IPS DF 6.9 (cell line): ENCODE measurements around the gene RPRML.
"Not testable (repeated sequence)": the region's sequence is repeated elsewhere in the genome, so short reads cannot be mapped to it uniquely, and the experiment has no call there.

ENCODE experiments used
- DNase-seq: peaks from one replicate; pipeline ENCODE4 v3.0.0-alpha.2; 2013; ENCODE audit warnings: low read depth, low spot score
- H3K27ac ChIP-seq: one replicate; pipeline ENCODE4 v1.5.1; 2013; ENCODE audit warnings: low read length, control low read depth
- H3K27me3 ChIP-seq: 2 replicates; pipeline ENCODE4 v1.6.1; 2013; ENCODE audit warnings: mild to moderate bottlenecking, low read length; ENCODE audit not compliant: control insufficient read depth, insufficient read depth
- H3K36me3 ChIP-seq: 2 replicates; pipeline ENCODE4 v1.6.1; 2013; ENCODE audit warnings: low read length; ENCODE audit not compliant: control insufficient read depth, insufficient read depth
- H3K4me1 ChIP-seq: 2 replicates; pipeline ENCODE4 v1.6.1; 2013; ENCODE audit warnings: low read length; ENCODE audit not compliant: control insufficient read depth, insufficient read depth
- H3K4me3 ChIP-seq: 2 replicates; pipeline ENCODE4 v1.5.1; 2013; ENCODE audit warnings: mild to moderate bottlenecking, low read length
- H3K9me3 ChIP-seq: 2 replicates; pipeline ENCODE4 v1.6.1; 2013; ENCODE audit warnings: low read length, inconsistent platforms; ENCODE audit not compliant: control insufficient read depth, insufficient read depth
- WGBS: extraction: QIAGEN DNeasy Blood & Tissue Kit; methylation state at CpG from one replicate; pipeline ENCODE4 v1.1.7; 2013; ENCODE audit warnings: mixed read lengths, missing lambda C conversion rate; ENCODE audit not compliant: insufficient read length, insufficient coverage; 5-methylcytosine and 5-hydroxymethylcytosine counted together

Gene RPRML

DNA sequence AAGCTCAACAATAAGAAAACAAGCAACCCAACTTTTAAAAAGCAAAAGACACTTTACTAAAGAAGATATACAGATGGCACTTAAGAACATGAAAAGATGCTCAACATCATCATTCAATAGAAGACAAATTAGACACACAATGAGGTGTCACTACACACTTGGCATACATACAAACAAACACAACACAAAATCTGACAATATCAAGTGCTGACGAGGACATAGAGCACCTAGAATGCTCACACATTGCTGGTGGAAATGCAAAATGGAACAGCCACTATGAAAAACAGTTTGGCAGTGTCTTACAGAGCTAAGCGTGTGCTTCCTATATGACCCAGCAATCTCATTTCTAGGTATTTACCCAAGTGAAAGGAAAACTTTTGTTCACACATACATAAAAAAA, 18.9 kb downstream of the RPRML start:
- Histone ChIP-seq H3K4me1 (no peaks in the 10 kb centered on the region), H3K4me3 (no peak overlapping the region), H3K27ac (no peak overlapping the region), H3K27me3 (no peaks in the 10 kb centered on the region; the same call in 1 of the 2 replicates), H3K36me3 (no peaks in the 10 kb centered on the region), H3K9me3 (no peaks in the 10 kb centered on the region)
- no peak for DNase-seq
- no CpG with 5 or more reads among the region's 2 CpGs for WGBS

DNA sequence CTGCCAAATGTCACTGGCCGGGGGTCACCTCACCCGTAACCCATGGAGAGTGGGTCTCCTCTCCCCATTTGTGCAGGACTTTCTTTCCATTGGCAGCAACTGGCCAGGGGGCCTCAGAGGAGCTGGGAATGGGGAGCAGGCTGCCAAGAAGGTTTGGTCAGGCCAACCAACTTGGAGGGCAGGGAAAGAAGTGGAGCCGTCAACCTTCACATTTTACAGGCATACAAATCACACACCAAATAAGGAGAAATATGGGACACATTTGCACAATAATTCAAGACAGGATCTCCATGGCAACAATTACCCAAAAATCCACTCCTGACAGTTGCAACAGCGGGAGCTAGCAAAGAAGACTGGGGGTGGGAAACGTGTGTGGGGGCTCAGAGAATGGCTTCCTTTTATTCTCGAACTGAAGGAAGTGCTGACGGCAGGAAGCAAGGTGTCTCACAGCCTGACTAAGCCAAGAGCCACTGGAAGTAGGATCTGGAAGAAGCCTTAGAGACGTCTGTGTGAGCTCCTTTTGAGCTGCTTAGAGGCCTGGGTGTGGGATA, 20.9 kb downstream of the RPRML start:
- no peak for DNase-seq
- Histone ChIP-seq H3K27me3 (no peaks in the 10 kb centered on the region; the same call in 1 of the 2 replicates), H3K27ac (no peak overlapping the region), H3K4me3 (no peak overlapping the region), H3K4me1 (no peaks in the 10 kb centered on the region), H3K36me3 (no peaks in the 10 kb centered on the region), H3K9me3 (no peaks in the 10 kb centered on the region)
- WGBS: no CpG with 5 or more reads among the region's 8 CpGs

DNA sequence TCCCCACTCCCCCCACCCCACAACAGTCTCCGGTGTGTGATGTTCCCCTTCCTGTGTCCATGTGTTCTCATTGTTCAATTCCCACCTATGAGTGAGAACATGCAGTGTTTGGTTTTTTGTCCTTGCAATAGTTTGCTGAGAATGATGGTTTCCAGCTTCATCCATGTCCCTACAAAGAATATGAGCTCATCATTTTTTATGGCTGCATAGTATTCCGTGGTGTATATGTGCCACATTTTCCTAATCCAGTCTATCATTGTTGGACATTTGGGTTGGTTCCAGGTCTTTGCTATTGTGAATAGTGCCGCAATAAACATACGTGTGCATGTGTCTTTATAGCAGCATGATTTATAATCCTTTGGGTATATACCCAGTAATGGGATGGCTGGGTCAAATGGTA, 25.9 kb downstream of the RPRML start:
- no CpG with 5 or more reads among the region's 4 CpGs for WGBS
- H3K27me3 ChIP-seq, H3K4me3 ChIP-seq, H3K27ac ChIP-seq, H3K9me3 ChIP-seq, H3K4me1 ChIP-seq, H3K36me3 ChIP-seq, DNase-seq: not testable (repeated sequence)

- H3K9me3 ChIP-seq: no peaks in the 10 kb centered on the region
- WGBS: no CpG with 5 or more reads among the region's 9 CpGs
- H3K27ac ChIP-seq: no peak overlapping the region
- DNase-seq: no peak
- no peak overlapping the region for H3K4me3 ChIP-seq
- no peaks in the 10 kb centered on the region for H3K36me3 ChIP-seq
- no peaks in the 10 kb centered on the region; the same call in 1 of the 2 replicates for H3K27me3 ChIP-seq
- no peaks in the 10 kb centered on the region for H3K4me1 ChIP-seq
These were observed 26.9 kb downstream of the RPRML start for GRCh38 chr17:46952115-46952514.

DNA sequence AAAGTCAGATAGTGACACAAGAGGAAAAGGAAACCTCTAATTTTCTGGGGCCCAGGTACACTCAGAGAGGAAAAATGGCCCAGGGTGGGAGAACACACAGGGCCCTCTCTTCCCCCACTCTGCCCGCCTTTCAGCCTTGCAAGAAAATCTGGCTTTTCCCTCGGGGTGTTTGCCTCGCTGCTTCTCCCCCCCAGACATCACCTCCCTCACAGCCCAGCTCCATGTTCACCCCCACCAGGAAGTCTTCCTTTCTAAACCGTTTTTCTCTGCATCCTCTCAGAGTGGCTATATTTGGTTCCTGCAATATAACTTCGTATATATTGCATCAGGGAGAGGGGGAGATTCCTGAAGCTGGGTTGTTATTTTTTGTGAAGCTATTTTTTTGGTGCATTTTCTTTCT, 27.3 kb downstream of the RPRML start:
- DNase-seq: no peak
- no peaks in the 10 kb centered on the region; the same call in 1 of the 2 replicates for H3K27me3 ChIP-seq
- no peaks in the 10 kb centered on the region for H3K36me3 ChIP-seq
- WGBS: no CpG with 5 or more reads among the region's 5 CpGs
- no peak overlapping the region for H3K27ac ChIP-seq
- H3K4me3 ChIP-seq: no peak overlapping the region
- no peaks in the 10 kb centered on the region for H3K4me1 ChIP-seq
- H3K9me3 ChIP-seq: no peaks in the 10 kb centered on the region

DNA sequence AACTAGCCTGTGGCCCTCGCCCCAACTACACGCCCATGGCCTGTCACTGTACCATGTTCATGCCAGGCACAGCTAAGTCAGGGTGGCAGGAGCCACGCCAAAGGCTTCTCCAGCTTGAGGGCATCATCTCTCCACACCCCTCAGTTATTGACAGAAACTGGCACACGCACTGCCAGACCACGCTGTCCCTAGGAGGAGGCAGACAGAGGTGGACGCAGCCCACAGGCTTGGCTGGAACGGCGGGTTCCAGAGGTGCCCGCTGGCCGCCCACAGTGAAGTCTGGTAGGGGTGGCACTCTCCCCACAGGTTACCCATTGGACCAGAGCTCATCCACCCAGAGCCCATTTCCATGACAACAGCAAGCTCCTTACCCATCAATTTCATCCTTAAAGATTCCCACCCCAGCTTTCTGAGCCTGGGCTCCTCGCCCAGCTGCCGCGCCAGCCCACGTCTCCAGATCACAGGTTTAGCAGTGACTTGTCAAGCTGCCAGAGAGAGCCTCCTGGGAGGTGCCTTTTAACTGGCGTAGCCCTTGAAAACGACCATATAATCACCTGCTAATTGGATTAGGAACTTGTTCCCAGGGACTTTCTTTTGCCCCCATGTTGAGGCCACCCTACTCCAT, 27.9 kb downstream of the RPRML start:
- Histone ChIP-seq H3K9me3 (no peaks in the 10 kb centered on the region), H3K4me3 (no peak overlapping the region), H3K27ac (no peak overlapping the region), H3K27me3 (no peaks in the 10 kb centered on the region; the same call in 1 of the 2 replicates), H3K4me1 (no peaks in the 10 kb centered on the region), H3K36me3 (no peaks in the 10 kb centered on the region)
- no peak for DNase-seq
- WGBS: no CpG with 5 or more reads among the region's 16 CpGs

GRCh38 chr17:46950342-46950996, 28.6 kb downstream of the RPRML start:
- DNase-seq: no peak
- Histone ChIP-seq H3K4me3 (no peak overlapping the region), H3K36me3 (no peaks in the 10 kb centered on the region), H3K27ac (no peak overlapping the region), H3K4me1 (no peaks in the 10 kb centered on the region), H3K9me3 (no peaks in the 10 kb centered on the region), H3K27me3 (no peaks in the 10 kb centered on the region; the same call in 1 of the 2 replicates)
- no CpG with 5 or more reads among the region's 7 CpGs for WGBS

DNA sequence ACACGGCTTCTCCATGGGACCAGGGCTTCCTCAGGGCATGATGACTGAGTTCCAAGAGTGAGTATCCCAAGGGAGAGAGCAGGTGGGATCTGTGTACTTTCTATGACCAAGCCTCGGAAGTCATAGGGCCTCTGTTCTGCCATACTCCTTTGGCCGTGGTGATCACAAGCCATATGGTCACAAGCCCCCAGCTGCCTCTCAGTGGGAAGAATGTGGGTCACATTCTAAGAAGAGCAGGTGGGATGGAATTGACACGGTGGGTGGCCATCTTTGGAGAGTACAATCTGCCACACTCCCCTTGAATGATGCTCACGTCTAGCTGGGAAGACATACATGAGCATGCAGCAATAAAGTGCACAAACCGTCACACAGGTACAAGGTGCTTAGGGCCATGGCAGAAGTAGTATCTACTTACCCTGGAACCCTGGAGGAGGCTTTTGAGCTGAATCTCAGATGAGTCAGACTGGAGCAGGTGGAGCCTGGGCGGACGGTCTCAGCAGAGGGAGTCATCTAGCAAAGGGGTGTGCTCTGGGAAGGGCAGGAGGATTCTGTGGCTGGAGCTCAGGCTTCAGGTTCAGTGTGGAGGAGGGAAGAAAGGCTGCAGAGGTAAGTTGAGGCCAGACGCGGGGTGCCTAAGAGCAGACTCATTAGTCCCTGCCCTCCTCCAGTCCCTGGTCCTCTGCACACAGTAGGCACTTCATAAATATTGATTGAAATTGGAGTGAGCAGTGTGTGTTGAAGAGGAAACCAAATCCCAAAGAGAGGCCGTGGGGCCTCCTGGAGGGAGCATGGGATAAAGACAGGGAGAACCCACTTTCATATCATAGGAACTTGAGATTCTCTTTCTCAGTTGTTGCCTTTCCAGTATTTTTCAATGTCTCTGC, 29.5 kb downstream of the RPRML start:
- no CpG with 5 or more reads among the region's 11 CpGs for WGBS
- Histone ChIP-seq H3K4me3 (no peak overlapping the region), H3K9me3 (no peaks in the 10 kb centered on the region), H3K4me1 (no peaks in the 10 kb centered on the region), H3K36me3 (no peaks in the 10 kb centered on the region), H3K27ac (no peak overlapping the region), H3K27me3 (no peaks in the 10 kb centered on the region)
- no peak for DNase-seq

- WGBS: no CpG with 5 or more reads among the region's 5 CpGs
- peaks cover 7% of the 10 kb centered on the region for H3K4me1 ChIP-seq
- no peak overlapping the region for H3K4me3 ChIP-seq
- DNase-seq: no peak
- H3K27ac ChIP-seq: no peak overlapping the region
- H3K27me3 ChIP-seq: no peaks in the 10 kb centered on the region
- H3K36me3 ChIP-seq: no peaks in the 10 kb centered on the region
- H3K9me3 ChIP-seq: no peaks in the 10 kb centered on the region
These were observed 30.5 kb downstream of the RPRML start for GRCh38 chr17:46948544-46948943.

- Histone ChIP-seq H3K27ac (no peak overlapping the region), H3K27me3 (no peaks in the 10 kb centered on the region), H3K4me1 (peaks cover 10% of the 10 kb centered on the region), H3K4me3 (no peak overlapping the region), H3K9me3 (no peaks in the 10 kb centered on the region), H3K36me3 (no peaks in the 10 kb centered on the region)
- DNase-seq: no peak
- no CpG with 5 or more reads among the region's 3 CpGs for WGBS
These were observed 31.8 kb downstream of the RPRML start for GRCh38 chr17:46947216-46947615.
